GM19463 (cell line): ENCODE data around the gene TTYH2.
"Not testable (repeated sequence)": the region's sequence is repeated elsewhere in the genome, so short reads cannot be mapped to it uniquely, and the experiment has no call there.

ENCODE experiments used
- ATAC-seq: cut with Tn5 transposase; IDR thresholded peaks from one replicate; pipeline ENCODE4 v1.9.1; 2021; ENCODE audit warnings: mild to moderate bottlenecking, moderate library complexity; ENCODE audit not compliant: unreplicated experiment

TTYH2 gene

GRCh38 chr17:74212913-74213791 is at the start of gene TTYH2:
Gene TTYH2, plus strand, starts transcription at chr17:74213571. Its CDS starts 17 bp downstream, at chr17:74213588.
- peak; percentile 64 for ATAC-seq

- no peak for ATAC-seq
Measured at GRCh38 chr17:74163836-74164235, 49.5 kb upstream of the TTYH2 start.

GRCh38 chr17:74164446-74165045 is 48.8 kb upstream of the TTYH2 start:
- no peak for ATAC-seq

GRCh38 chr17:74165797-74166365 is 47.5 kb upstream of the TTYH2 start:
- ATAC-seq, result no peak

- no peak for ATAC-seq
Measured at GRCh38 chr17:74170924-74171323, 42.4 kb upstream of the TTYH2 start.

- no peak for ATAC-seq
Measured at GRCh38 chr17:74172700-74173099, 40.7 kb upstream of the TTYH2 start.

- ATAC-seq, result peak; percentile 67
Measured at GRCh38 chr17:74176546-74177001, 36.8 kb upstream of the TTYH2 start.

- ATAC-seq, result no peak
Measured at GRCh38 chr17:74177018-74177450, 36.3 kb upstream of the TTYH2 start.

GRCh38 chr17:74179576-74179975 is 33.8 kb upstream of the TTYH2 start:
- ATAC-seq, result no peak

- no peak for ATAC-seq
Measured at GRCh38 chr17:74180336-74180735, 33.0 kb upstream of the TTYH2 start.

GRCh38 chr17:74181341-74181740 is 32.0 kb upstream of the TTYH2 start:
- no peak for ATAC-seq

GRCh38 chr17:74182041-74182723 is 31.2 kb upstream of the TTYH2 start:
- ATAC-seq, result no peak

GRCh38 chr17:74183411-74183810 is 30.0 kb upstream of the TTYH2 start:
- ATAC-seq, result no peak

GRCh38 chr17:74185571-74186185 is 27.7 kb upstream of the TTYH2 start:
- no peak for ATAC-seq

- no peak for ATAC-seq
Measured at GRCh38 chr17:74186498-74186897, 26.9 kb upstream of the TTYH2 start.

GRCh38 chr17:74187761-74188160 is 25.6 kb upstream of the TTYH2 start:
- ATAC-seq, result no peak

- not testable (repeated sequence) for ATAC-seq
Measured at GRCh38 chr17:74188687-74189086, 24.7 kb upstream of the TTYH2 start.

GRCh38 chr17:74190154-74190553 is 23.2 kb upstream of the TTYH2 start:
- no peak for ATAC-seq

GRCh38 chr17:74190807-74191406 is 22.5 kb upstream of the TTYH2 start:
- no peak for ATAC-seq
